Stimulated activated naive CD8-positive, alpha-beta T cell treated with anti-CD3 and anti-CD28 coated beads, Interleukin-15, Interleukin-2, amounts not matched to agents 100 U/mL and 50 U/mL, for 24 hours (primary cell): ENCODE measurements around the gene FURIN.
"Not testable (repeated sequence)": the region's sequence is repeated elsewhere in the genome, so short reads cannot be mapped to it uniquely, and the experiment has no call there.

Experiments used
- ATAC-seq: fragments of 150-1000 bp; cut with Tn5 transposase; one replicate; pipeline ENCODE4 v1.10.0; 2021
- DNase-seq: peaks from one replicate; pipeline ENCODE4 v3.0.0; 2021

FURIN gene

DNA sequence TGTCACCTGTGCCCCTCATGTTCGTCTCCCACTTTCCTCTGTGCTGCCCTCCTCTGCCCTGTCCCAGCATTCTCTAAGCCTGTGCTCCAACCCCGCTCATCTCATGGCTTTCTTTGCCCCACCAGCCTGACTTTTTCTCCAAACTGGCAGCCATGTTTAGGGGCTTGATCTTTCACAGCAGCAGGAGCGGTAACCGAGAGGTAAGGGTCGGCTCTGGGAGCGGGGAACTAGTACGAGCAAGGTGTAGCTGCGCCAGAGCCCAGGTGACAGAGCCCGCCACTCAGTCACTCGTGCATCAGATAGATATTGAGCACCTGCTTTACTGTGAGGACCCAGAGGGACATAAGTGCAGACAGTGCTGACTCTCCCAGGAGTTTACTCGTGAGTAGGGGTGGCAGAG lies 48.1 kb downstream of the FURIN start:
- ATAC-seq (no peak), DNase-seq (no peak)

DNA sequence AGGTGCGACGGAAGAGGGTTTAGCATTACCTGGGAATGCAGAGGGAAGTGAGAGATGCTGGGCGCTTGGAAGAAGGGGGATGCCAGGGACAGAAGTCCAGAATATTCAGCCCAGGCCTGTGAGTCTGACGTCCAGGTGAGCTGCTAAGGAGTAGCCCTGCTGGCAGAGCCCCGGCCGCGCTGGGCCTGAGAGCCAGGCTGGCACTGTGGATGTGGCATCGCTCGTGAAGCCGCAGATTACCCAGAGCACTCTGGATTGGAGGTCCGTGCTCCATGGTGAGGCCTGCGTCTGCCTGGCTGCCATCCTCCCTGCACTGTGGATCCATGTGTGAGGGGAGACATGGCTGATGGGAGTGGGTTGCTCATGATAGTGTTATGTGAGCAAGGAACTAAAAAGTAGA lies 49.2 kb downstream of the FURIN start:
- DNase-seq (no peak), ATAC-seq (no peak)

DNA sequence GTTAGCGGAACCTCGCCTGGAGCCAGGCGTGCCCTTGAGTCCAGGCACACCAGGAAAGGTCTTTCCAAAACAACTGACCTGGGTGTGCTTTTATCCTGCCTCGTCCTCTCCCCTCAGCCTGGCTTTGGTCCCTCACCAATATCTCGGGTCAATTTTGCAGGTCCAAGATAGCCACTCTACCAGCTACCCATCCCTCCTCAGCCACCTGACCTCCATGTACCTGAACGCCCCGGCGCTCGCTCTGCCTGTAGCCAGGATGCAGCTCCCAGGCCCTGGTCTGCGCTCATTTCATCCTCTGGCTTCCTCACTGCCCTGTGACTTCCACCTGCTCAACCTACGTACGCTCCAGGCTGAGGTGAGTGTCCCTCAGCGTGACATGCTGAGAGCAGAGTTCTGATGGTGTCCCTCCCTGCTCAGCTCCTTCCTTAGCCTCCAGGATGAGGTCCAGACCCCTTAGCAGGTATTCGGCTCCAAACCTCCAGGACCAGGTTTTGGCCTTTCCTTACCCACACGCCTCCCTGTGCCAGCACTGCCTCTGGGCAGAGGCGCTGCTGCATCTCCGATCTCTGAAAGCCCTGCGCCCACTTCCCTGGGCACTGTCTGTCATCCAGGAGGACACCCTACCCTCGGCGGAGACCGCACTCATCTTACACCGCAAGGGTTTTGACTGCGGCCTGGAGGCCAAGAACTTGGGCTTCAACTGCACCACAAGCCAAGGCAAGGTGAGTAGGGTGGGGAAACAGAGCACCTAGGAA lies 49.8 kb downstream of the FURIN start:
- DNase-seq (no peak), ATAC-seq (no peak)

DNA sequence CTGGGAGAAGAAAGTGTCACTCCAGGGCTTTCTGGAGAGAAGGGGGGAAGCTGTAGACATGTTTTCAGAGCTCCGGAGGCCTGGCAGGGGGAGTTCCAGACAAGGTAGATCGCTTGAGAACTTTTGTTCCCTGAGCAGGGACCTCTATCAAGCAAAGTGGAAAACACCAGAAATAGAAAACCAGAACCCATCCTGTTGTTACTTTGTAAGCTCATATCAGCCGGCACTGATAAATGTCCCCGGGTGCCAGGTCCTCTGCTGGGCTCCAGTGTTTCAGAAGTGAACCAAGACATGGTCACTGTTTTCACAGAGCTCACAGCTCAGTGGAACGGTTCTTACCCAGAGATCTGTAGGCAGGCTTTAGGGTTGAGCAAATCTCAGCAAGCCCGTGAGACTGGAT lies 50.4 kb downstream of the FURIN start:
- no peak for ATAC-seq
- DNase-seq: no peak

DNA sequence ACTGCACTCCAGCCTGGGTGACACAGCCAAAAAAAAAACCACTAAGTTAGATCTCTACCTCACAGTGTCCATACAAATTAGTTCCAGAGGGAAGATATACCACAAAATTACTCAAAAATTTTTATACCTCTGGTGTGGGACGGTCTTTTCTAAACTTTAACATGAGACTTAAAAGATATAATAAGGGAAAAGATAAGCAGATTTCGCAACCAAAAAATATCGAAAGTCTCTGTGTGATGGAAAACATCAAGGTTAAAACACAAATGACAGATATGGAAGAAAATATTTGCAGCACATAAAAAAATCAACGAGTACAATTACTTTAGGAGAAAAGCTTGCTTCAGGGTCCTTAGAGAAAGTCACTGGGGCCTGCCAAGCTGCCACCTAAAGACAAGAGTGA lies 53.5 kb downstream of the FURIN start:
- DNase-seq (no peak), ATAC-seq (no peak)

DNA sequence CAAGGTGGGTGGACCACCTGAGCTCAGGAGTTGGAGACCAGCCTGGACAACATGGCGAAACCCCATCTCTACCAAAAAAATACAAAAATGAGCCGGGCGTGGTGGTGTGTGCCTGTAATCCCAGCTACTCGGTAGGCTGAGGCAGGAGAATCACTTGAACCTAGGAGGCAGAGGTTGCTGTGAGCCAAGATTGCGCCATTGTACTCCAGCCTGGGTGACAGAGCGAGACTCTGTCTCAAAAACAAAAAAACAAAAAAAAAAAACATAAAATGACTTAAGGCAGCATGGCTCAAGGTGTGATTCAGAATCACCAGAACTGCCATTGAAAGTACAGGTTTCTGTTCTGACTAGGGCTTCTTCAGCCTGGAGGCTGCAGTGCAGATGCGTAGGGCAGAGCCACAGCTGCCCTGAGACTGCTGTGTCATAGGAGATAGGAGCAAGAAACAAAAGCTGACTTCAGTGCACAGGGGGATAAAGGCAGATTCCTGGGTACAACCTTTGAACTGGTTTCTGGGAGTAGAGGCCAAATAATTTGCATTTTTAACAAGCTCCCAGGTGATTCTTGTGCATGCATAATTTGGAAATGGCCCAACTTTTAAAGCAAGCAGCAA lies 54.4 kb downstream of the FURIN start:
- DNase-seq: not testable (repeated sequence)

DNA sequence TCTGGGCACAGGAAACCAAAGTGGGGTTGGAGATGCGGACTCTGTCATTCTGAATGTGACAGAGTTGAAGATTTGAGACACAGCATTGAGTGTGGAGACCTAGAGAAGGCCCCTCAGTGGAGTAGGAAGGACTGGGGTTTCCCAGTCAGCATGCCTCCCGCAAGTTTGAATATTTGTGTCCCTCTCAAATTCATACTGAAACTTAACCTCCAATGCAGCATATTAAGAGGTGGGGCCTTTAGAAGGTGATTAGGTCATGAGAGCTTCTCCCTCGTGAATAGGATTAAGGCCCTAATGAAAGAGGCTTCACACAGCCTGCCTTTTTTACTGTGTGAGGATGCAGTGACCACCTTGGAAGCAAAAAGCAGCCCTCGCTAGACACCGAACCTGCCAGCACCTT lies 56.0 kb downstream of the FURIN start:
- DNase-seq: no peak
- ATAC-seq: peak; percentile 79

More for the DNA sequence above, 54.4 kb downstream of the FURIN start:
- peak; percentile 61 for ATAC-seq

DNA sequence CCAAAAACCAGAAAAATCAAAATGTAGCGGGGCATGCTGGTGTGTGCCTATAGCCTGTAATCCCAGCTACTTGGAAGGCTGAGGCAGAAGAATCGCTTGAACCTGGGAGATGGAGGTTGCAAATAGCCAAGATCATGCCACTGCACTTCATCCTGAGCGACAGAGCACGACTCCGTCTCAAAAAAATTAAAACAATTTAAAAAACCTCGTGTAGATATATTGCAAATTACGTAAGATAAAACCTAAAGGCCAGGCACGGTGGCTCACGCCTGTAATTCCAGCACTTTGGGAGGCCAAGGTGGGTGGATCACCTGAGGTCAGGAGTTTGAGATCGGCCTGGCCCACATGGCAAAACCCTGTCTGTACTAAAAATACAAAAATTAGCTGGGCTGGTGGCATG lies 58.4 kb downstream of the FURIN start:
- ATAC-seq, DNase-seq: not testable (repeated sequence)

DNA sequence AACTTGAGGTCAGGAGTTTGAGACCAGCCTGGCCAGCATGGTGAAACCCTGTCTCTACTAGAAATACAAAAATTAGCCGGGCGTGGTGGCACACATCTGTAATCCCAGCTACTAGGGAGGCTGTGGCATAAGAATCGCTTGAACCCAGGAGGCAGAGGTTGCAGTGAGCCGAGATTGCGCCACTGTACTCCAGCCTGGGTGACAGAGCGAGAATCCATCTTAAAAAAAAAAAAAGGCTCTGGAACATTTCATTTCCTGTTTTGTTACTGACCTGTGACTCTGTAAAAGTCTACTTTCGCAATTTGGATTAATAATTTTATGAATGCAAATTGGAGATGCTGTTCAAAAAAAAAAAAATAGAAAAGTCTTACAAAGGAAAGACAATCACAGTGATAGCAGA lies 59.7 kb downstream of the FURIN start:
- DNase-seq, ATAC-seq: not testable (repeated sequence)

DNA sequence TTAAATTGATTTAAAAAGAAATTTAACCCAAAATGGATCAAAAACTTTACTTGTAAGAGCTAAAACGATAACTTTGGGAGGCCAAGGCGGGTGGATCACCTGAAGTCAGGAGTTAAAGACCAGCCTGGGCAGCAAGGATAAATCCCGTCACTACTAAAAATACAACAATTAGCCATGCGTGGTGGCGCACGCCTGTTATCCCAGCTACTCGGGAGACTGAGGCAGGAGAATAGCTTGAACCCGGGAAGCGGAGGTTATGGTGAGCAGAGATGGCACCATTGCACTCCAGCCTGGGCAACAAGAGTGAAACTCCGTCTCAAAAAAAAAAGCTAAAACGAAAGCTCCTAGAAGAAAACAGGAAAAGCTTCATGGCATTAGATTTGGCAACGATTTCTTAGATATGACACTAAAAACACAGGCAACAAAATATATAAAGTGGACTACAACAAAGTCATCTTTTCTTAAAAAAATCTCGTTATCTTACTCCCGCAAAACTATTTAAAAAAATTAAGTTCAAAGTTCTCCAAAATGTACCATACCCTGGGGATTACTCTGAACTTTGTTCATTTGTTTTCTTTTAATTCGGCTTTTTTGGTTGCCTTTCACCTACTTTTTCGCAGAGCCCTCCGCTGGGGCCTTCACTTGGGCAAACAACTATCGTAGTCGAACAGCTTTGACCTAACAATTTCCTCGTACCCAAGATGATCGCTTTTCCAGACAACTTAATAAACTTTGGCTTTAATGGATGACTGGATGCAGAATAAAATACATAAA lies 61.0 kb downstream of the FURIN start:
- no peak for DNase-seq
- no peak for ATAC-seq

GRCh38 chr15:90930861-90931574 lies 62.6 kb downstream of the FURIN start:
- DNase-seq: no peak
- no peak for ATAC-seq

- no peak for DNase-seq
- no peak for ATAC-seq
Measured at GRCh38 chr15:90931575-90931827, 63.1 kb downstream of the FURIN start.

GRCh38 chr15:90931828-90932659 lies 63.7 kb downstream of the FURIN start, which contains the start of gene HDDC3:
Gene HDDC3 (minus strand): TSS chr15:90932549. CDS start chr15:90932540, 9 bp downstream.
- DNase-seq: peak; percentile 98
- peak; percentile 65 for ATAC-seq

GRCh38 chr15:90932660-90932991 lies 64.2 kb downstream of the FURIN start:
- DNase-seq (no peak), ATAC-seq (no peak)
